ENCODE measurements around the gene SLC25A13. TPM values are rescaled to one million over a fixed set of nuclear protein-coding genes. Genes with fewer than 3 reads are reported as not detected.

The SLC25A13 gene
- total RNA-seq, 1 donor from 2014 or later: 10.5 TPM

GRCh38 chr7:96224073-96224472 is 97.8 kb downstream of the SLC25A13 start:
- intact Hi-C loops (cut with DNase I): no loop called here
- no peak for DNase-seq (ENCODE audit: low spot score)

- no peak for DNase-seq (ENCODE audit: low spot score)
- intact Hi-C loops (cut with DNase I): no loop called here
Observed at GRCh38 chr7:96221888-96222287, 100.0 kb downstream of the SLC25A13 start.

DNA sequence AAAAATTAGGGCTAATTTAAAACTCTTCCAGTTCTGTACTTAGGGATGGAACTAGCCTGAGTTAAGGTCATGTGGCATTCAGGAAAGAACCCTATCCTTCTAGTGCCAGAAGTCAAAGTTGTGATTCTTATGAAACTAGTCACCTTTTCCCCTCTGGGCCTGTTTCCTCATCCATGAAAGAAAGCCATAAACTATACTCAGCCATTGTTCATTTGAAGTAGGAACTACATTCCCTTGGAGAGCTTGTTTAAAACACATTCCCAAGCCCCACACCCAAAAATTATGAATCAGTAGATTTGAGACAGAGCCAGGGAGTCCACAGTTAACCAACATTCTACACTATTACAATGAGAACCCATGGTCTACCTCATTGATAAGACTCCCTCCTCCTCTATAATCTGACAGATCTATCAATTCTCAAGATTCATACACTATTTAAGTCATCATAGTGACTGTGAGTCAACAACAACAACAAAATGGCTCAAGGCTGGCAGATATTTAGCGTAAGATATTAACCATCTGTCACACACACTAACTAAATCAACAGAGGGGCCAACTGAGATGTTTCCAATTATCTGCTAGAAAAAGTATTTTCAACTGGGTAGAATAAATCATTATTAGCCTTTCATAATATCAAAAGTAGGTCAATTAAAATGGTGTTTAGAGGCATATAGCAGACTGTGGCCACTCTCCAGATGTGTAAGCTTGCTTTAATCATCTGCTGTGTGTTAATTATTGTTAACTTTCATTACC is 102.3 kb downstream of the SLC25A13 start:
- intact Hi-C loops (cut with DNase I): no loop called here
- no peak for DNase-seq (ENCODE audit: low spot score)

DNA sequence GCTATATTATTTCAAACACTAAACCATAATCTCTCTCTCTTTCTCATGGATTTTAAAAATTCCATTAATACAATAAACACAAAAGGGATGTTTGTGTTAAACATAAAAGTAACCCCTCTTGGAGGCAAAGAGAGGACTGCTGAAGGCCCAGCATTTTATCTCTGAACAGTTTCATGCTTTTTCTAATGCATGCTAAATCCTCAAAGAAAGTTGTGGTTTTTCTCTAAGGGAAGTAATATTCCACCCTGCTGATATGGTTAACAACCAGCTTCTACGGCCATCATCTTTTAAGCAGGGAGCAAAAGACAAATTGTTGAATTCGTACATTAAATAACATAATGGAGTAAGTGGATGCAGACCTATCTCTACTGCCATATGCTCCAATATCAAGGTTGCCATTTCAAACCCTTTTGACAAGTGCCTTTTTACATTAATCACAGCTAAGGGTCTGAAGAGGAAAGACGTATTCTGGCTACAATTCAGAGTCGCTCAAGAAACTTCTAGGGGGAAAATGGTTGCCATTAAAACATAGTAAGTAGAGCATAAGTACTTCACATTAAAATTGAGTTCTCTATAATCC is 103.1 kb downstream of the SLC25A13 start:
- DNase-seq (ENCODE audit: low spot score): no peak
- intact Hi-C loops (cut with DNase I): no loop called here

GRCh38 chr7:96217147-96217546 is 104.8 kb downstream of the SLC25A13 start:
- DNase-seq (ENCODE audit: low spot score): no peak
- intact Hi-C loops (cut with DNase I): no loop called here

- DNase-seq (ENCODE audit: low spot score): no peak
- intact Hi-C loops (cut with DNase I): no loop called here
Observed at GRCh38 chr7:96216373-96216772, 105.5 kb downstream of the SLC25A13 start.

DNA sequence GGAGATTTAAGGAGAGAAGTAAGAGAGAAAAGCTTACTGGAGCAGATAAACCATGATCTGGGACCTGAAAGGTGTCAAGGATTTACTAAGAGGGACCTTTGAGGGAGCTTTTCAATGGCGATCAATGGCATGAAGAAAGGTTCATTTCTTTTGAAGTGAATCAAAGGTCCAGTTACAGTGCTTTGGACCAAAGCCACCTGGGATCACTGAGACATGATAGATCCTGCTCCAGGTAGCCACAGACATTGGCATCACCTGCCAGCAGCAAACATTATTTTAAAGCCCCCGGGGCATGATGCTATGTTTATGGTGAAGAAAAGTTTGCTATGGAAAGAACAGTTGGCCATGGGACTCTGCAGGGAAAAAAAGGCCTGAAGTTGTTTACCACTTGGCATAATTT is 109.4 kb downstream of the SLC25A13 start:
- intact Hi-C loops (cut with DNase I): no loop called here
- no peak for DNase-seq (ENCODE audit: low spot score)

DNA sequence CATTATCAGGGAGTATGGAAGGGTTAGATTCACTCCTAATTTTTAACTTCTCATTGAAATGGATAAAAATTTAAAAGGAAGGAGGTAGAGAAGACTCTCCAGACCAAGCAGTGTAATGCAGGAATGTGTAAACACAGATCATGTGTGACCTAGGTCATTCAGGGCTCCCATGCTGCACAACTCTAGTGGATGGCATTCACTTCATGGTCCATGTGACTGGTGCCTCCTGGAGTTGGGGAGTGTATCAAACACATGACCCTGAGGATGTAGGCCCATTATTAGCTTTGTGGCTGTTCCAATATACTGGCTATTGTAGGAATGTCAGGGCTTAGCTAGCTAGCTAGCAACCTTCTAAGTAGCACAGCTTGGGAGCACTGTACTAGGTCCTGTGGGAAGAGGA is 109.9 kb downstream of the SLC25A13 start:
- no peak for DNase-seq (ENCODE audit: low spot score)
- intact Hi-C loops (cut with DNase I): no loop called here

DNA sequence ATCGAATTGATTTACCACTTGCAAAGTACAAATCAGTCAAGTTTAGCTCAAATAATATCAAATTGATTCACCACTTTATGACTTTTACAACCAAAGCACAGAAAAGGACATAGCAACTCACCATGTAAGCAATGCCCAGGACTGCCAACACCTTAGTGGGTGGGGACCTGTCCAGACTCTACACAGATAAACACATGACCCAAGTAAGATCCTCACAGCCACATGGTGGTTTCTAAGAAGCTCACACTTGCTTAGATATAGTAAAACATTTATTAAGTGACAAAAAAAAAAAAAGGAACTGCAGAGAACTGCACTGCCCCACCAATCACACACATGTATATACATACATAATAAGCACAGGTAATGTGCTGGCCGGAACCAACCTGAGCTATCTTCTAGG is 116.2 kb downstream of the SLC25A13 start:
- intact Hi-C loops (cut with DNase I): no loop called here
- DNase-seq (ENCODE audit: low spot score): no peak

- intact Hi-C loops (cut with DNase I): no loop called here
- DNase-seq (ENCODE audit: low spot score): no peak
Observed at GRCh38 chr7:96204601-96205000, 117.3 kb downstream of the SLC25A13 start.

DNA sequence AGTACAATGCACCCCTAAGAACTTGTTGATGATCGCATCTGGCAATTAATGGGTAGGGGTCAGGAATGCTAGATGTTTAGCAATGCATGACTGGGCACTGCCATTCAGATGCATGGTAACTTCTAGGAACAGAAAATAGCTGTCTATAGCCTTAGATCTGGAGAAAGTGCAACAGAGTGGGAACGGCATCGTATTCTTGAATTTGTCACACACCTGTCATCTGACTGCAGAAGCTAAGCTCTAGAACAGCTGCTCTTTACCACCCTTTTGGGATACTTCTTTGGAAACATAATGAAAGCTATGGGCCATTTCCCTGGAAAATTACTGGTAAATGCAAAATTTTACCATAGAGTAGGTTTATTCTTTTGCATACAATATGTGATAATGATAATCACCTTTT is 118.1 kb downstream of the SLC25A13 start:
- no peak for DNase-seq (ENCODE audit: low spot score)
- intact Hi-C loops (cut with DNase I): no loop called here

DNA sequence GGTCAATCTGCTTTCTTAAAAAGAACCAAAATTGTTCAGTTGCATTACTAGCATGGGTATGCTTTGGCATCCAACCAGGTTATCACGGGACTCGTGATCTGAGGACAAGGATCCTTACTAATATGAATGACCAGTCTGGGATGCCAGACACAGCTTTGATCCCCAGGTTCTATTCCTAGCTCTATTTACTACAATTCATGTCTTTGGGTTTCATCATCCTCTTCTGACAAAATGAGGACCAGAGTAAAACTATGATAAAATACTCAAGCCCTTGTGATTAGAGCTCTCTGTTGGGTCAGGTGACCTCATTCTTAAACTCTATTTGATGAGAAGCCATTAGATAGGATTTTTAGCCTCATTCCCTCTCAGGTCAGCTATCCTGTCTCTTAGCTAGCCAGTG is 119.8 kb downstream of the SLC25A13 start:
- intact Hi-C loops (cut with DNase I): no loop called here
- DNase-seq (ENCODE audit: low spot score): no peak

DNA sequence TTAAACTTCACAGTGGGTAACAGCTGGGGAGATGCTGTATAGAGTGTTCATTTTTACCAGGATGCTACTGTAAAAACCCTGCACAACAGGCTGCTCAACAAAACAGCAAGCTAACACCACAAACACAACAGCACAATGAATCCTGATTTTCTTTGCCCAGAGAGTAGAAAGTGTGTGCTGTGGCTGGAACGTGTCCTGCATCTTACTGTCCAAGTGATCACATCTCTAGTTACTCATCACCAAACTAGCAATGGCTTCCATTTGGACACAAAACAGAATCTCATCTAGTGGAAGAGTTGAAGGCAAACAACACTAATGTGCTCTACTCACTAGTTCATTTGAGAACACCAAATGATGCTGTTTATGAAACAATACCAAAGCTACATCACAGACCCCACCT is 121.2 kb downstream of the SLC25A13 start:
- intact Hi-C loops (cut with DNase I): no loop called here

DNA sequence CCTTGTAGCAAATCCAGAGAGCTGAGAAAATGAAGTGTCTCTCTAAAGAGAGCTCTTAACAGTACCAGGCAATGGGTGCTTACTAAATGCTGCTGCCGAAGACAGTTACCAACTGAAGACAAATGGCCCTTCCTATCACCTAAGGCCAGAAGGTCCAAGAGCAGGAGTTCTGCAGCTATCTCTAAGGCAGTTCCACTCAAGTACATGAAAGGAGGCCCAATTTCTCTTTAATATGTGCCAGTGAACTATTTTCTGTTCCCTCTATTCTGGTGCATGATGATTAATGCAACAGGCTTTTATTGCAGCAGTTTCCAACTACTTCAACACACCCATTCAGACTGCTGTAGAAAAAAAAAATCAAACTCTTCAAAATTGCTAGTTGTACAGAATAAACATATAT is 122.5 kb downstream of the SLC25A13 start:
- intact Hi-C loops (cut with DNase I): no loop called here
- no peak for DNase-seq (ENCODE audit: low spot score)

More for the DNA sequence above, 121.2 kb downstream of the SLC25A13 start:
- no peak for DNase-seq (ENCODE audit: low spot score)

DNA sequence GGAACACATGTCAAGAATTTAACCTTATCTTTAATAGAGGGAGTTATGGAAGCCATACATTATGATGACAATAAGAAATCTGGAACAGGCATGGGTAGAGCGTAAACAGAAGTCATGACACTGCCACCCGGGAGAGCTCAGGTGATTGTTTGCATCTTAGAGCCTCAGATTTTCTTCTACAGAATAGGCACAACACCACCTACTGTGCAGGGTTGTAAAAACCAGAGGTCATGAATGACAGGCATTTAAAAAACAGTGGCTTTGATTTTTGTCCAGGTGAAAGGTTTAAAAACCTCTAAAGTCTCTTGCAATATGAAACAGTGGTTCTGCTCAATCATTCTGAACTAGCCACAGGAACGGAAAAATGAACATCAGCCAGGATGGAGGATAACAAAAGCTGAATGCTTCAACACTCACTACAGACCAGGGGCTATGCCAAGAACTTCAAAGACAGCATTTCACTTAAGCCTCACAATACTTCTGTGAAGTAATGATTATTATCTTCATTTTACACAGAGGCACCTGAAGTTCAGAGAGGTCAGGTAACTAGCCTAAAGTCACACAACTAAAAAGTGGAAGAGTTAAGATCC is 123.8 kb downstream of the SLC25A13 start:
- no peak for DNase-seq (ENCODE audit: low spot score)
- intact Hi-C loops (cut with DNase I): no loop called here

GRCh38 chr7:96196676-96197075 is 125.2 kb downstream of the SLC25A13 start:
- intact Hi-C loops (cut with DNase I): no loop called here
- DNase-seq (ENCODE audit: low spot score): no peak

- no peak for DNase-seq (ENCODE audit: low spot score)
- intact Hi-C loops (cut with DNase I): no loop called here
Observed at GRCh38 chr7:96189129-96189820, 132.6 kb downstream of the SLC25A13 start.

DNA sequence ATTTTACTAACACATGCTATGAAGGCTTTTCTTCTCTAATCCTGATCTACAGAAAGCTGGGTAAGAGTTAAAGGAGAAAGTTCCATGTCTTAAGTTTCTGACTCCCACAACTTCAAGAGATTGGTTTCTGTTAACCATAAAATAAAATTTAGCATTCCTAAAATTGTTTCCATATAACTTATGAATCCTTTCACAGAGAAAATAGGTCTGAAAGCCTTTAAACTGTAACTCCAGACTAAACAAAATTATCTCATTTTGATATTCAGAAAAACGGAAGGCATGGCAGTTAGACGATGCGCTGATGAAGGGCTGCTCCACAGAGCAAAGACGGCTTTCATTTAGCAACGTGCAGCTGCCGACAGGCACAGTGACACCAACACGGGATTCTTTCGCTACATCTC is 133.3 kb downstream of the SLC25A13 start:
- no peak for DNase-seq (ENCODE audit: low spot score)
- intact Hi-C loops (cut with DNase I): no loop called here

GRCh38 chr7:96188174-96188581 is 133.7 kb downstream of the SLC25A13 start:
- intact Hi-C loops (cut with DNase I): no loop called here
- no peak for DNase-seq (ENCODE audit: low spot score)

- intact Hi-C loops (cut with DNase I): no loop called here
- no peak for DNase-seq (ENCODE audit: low spot score)
Observed at GRCh38 chr7:96187735-96188134, 134.2 kb downstream of the SLC25A13 start.

DNA sequence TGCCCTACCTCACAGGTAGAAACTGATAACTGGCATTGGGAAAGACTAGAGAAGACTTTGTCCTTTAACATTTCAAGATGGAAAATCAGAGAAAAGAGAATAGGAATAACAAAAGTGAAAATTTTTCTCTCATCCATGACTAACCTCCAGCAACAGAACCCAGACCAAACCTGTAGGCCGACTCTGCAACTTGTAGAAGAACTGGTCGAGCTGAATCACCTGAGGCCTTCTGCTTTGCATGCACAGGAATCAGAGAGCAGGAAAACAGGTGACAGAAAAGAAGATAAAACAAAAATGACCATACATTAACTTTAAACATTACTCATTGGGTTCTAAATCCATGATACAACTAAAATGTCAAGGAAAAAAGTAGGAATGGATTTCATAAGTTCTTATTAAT is 137.1 kb downstream of the SLC25A13 start:
- intact Hi-C loops (cut with DNase I): no loop called here
- DNase-seq (ENCODE audit: low spot score): no peak
